NCI-H1694 treated with DMSO at 0.1 percent for 48 hours (cell line): ENCODE measurements around the gene CRK.
"Not testable (repeated sequence)": the region's sequence is repeated elsewhere in the genome, so short reads cannot be mapped to it uniquely, and the experiment has no call there.

Experiments used
- DNase-seq: peaks from one replicate; lab custom pipeline; 2025; lab: John Stamatoyannopoulos, UW

CRK gene

DNA sequence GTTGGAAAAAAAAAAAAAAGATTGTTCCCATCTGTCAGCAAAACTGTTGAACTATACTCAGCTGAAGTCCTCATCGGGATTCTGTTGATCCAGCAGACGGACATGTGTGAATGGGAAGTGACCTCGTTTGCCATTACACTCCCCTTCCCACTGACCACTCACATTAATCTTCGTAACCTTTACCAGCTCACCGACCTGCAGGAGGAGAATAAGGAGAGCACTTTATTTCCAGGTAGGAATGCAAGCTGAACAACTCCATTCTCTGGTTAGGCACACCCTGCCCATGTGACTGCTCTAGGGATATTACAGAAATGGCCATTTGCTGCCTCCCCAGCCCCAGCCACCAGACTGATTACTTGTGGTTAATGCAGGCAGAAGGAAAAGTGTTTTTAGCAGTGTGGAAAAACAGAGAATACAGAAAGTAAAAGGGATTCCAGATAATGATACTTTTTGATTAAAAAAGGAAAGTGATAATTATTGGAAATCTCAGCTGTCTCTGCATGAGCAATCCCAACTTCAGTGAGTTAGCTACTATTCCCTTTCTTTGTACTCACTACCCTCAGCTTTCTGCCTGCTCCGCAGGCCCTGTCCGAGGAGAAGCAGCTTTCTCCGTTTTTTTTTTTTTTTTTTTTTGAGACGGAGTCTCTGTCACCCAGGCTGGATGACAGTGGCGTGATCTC, 32.4 kb downstream of the CRK start:
- DNase-seq, result peak; percentile 41

DNA sequence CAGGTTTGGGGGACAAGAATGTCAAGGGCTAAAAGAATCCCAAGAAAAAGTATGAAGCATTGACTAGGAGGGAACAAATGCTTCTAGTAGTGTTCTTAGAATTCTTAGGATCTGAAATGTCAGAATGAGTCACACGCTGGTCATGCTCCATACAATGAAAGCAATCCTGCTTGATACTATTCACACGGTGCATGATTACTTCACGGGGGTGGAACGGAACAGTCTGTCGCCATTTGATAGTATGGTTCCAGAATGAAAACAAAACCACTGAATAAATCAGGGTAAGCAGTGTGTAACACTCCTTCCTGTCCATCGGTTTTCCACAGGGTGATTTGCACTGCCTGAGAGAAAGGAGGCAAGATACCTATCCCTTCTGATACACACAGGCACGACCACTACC, 33.1 kb downstream of the CRK start:
- no peak for DNase-seq

DNA sequence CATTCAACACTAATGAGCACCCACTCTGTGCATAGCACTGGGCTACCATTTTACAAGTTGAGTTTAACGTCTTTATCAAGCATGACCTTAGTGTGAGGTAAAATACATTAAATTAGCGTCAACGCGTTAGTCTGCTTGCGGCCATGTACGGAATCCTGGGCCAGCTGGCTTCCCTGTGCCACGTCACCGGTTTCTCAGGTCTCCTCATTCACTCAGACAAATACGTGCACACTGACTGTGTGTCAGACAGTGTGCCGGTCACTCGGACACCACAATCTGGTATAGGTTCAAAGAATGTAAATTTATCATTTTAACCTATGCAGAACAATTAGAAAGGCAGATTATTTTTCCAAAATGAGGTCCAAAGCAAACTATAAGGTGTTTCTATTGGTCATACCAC, 34.6 kb downstream of the CRK start:
- DNase-seq, result no peak

DNA sequence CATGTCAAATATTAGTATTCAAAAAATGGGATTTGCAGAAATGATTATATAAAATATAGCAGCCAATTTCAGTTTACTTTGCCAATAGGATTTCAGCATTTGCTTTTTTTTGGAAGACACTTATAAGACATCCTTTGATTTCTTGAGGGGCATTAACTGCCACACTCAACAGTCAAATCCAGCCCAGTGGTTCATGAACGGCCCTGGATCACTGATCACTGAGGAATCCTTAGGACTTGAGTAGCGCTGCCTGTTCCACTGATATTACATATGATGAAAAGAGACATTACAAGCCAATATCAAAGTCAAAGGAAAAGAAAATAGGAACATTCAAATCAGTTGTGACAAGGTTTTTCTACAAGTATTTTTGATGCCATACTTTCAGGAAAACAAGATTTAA, 35.1 kb downstream of the CRK start:
- no peak for DNase-seq

DNA sequence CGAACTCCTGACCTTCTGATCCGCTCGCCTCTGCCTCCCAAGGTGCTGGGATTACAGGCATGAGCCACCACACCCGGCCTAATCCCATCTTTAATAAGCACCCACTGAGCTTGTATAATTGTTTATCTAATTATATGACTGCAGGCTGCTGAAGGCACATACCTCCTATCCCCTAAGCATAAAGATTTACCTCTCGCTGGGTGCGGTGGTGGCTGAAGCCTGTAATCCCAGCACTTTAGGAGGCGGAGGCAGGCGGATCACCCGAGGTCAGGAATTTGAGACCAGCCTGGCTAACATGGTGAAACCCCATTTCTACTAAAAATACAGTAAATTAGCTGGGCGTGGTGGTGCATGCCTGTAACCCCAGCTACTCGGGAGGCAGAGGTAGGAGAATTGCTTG, 35.9 kb downstream of the CRK start:
- DNase-seq, result no peak

DNA sequence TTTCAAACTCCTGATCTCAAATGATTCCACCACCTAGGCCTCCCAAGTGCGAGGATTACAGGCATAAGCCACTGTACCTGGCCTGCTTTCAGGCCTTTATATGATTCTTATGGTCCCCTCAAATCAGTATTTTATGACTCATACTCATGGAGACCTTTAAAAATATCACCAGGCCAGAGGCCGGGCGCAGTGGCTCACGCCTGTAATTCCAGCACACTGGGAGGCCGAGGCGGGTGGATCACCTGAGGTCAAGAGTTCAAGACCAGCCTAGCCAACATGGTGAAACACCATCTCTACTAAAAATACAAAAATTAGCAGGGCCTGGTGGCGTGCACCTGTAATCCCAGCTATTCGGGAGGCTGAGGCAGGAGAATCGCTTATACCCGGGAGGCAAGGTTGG, 37.6 kb downstream of the CRK start:
- not testable (repeated sequence) for DNase-seq

DNA sequence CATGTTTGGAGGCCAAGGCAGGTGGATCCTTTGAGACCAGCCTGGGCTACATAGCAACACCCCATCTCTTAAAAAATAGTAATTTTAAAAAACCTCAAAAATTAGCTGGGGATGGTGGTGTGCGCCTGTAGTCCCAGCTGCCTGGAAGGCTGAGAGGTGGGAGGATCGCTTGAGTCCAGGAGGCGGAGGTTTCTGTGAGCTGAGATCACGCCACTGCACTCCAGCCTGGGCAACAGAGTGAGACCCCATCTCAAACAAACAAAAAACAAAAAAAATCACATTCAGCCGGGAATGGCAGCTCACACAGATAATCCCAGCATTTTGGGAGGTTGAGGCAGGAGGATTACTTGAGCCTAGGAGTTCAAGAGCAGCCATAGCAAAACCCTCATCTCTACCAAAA, 39.6 kb downstream of the CRK start:
- DNase-seq, result no peak

DNA sequence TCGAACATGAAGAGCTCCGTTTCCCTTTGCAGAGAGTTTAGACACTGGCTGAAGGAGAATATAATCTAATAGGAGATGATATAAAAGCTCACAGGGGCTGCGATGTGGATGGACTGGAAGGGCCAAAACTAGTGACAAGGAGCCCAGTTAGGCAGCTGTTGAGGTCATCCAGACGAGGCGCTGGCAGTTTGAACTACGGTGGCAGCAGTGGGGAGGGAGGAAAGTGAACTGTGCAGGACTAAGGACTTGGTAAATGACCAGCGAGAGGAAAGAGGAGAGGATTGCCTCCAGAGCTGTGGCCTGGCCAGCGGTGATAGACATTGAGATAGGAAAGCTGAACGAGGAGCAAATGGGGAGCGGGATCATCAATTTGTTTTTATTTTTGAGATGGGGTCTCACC, 41.4 kb downstream of the CRK start:
- no peak for DNase-seq

DNA sequence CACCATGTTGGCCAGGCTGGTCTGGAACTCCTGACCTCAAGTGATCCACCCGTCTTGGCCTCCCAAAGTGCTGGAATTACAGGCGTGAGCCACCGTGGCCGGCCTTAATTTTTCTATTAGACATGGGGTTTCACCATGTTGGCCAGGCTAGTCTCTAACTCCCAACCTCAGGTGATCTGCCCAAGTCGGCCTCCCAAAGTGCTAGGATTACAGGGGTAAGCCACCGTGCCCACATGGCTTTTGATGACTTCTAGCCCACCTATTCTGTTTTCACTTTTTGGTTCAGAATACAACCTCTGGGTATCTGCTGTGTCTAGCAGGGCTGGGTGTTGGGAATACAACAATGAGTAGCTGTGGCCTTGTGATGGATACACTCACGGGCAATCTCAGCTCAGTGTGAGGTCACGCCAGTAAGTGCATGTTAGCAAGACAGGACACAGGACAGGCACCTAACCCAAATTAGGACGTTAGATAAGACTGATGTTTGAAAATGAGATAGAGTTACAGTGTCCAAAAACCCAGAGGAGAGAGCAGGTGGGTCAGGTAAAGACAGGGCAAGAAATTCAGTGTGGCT, 41.9 kb downstream of the CRK start:
- DNase-seq, result no peak

DNA sequence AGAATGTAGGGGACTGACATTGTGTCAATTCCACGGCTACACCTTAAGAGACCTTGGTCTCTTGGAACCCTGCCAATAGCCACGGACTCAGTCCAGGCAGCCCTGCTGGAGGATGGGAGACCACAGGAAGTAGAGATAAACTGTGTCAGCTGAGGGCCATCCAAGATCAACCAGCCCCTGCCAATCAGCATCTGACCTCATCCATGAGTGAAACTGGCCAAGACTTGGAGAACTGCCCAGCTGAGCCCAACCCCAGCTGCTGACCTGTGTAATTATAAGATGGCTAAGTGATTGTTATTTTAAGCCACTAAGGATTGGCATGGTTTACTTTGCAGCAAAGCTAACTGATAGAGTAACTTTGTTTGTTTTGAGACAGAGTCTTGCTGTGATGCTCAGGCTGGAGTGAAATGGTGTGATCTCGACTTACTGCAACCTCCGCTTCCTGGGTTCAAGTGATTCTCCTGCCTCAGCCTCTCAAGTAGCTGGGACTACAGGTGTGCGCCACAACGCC, 42.7 kb downstream of the CRK start:
- no peak for DNase-seq

DNA sequence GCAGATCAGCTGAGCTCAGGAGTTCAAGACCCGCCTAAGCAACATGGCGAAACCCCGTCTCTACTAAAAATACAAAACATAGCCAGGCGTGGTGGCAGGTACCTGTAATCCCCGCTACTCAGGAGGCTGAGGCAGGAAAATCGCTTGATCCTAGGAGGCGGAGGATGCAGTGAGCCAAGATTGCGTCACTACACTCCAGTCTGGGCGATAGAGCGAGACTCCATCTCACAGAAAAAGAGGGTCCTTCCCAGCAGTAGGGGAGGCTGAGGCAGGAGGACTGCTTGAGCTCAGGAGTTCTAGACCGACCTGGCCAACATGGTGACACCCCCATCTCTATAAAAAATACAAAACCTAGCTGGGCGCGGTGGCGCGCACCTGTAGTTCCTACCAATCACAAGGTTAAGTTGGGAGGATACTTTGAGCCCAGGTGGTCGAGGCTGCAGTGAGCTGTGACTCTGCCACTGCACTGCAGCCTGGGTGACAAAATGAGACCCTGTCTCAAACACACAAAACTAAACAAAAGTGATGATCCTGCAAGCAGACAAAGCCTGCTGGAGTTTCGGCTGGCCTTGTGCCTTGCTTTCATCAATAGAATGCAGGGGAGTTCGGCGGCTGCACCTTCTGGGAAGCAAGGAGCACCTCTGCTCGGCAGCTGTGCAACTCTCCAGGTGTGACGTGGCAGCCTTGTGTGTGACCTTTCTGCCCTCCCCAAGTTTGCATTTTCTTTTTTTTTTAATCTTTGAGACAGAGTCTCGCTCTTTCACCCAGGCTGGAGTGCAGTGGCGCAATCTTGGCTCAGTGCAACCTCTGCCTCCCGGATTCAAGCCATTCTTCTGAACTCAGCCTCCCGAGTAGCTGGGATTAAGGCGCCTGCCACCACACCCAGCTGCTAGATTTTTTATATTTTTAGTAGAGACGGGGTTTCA, 43.6 kb downstream of the CRK start:
- no peak for DNase-seq

DNA sequence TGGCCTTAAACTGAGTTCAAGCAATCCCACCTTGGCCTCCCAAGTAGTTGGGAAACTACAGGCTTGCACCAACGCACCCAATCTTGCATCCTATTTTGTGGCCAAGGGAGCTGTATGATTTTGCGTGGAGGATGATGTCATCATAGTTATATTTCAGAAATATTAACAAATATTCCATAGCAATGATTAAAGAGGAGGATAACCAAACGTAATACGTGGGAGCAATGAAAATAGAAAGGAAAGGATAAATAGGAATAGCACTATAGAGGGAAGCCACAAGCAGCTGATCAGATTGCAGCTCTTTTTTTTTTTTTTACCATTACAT, 53.8 kb downstream of the CRK start:
- no peak for DNase-seq

DNA sequence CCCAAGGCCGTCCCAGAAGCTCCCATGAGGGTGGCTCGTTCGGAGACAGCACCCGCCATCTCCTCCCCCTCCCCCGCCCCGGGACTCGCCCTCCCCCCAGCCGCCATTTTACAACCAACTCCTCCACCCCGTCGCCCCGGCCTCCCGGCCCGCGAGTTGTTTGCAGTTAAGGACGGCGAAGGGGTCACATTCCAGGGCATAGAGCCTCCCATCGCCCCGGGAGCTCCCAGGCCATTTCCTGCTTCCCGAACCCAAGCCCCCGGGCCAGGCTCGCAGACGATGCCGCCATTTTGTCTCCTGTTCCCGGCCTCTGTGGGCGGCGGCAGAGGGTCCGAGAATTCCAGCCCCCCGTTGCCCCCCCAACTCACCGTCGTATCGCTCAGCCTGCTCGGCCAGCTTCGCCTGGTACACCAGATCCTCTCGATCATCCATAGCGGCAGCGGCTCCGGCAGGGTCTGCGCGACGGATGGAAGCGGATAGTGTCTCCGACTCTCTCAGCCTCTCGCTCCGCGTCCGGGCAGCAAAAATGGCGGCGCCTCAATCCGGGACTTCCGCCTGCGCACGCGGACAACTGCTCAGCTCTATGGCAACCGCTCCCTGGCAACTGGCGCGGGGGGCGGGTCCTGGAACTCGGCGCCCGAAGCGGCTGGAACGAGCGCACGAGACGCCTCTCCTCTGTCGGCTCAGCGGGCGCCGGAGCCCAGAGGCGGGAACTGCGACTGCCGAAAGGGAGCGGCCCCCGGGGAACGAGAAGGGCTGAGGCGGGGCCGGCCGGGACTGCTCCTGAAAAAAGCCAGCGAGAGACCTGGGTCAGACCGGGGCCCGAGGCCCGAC, 56.1 kb downstream of the CRK start, which contains the start of gene YWHAE:
YWHAE (minus strand) TSS at position 544 of the 834 bp plus-strand sequence; CDS start at position 432, 112 bp downstream.
- DNase-seq, result peak; percentile 94

DNA sequence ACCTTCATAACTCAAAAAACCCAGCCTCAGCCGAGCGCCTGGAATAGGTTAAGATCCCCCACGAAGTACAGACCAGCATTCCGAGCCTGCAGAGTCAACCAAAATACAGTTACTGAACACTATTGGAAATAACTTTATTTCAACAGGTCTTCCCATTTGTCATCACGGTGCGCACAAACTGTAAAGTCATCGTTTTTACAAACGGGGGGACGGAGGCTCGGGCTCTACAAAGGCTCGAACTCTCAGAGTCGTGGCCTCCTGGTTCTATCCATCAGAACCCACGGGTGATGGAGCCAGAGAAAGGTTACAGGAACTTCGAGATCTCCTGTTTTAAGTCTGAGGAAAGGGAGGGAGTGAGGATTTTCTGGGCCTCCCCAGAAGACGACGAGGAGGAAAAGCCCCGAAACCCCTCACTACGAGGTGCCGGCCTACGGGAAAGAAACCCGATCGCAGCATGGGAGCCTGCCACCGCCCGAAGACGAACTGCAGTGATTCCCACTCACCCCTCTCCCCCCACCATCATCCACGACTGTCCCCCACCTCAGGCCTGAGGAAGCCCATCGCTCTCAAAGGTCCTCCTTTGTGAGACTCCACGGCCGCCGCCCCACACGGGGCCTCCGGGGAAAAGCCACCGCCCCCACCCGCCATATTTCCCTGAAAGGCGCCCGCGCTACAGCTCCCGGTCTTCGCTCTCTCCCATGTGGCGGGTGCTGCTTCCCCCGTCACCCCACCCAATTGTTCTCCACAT, 56.9 kb downstream of the CRK start:
- no peak for DNase-seq

DNA sequence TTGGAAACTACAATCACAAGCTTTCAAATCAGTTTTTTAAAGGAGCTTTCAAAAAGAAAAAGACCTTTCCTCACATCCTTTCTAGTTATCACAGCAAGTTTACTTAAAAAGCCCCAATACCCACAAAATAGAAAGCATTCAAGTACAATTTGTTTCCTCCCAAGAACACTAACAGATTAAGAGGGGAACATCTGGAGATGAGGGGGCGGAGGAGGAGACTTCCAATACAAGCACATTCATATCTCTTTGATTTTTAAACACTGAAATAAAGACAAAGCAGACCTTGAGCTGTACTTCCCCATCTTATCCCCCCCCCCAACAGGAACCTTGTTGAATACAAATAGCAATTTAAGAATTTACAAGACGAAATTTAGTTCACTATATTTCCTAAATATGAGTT, 58.0 kb downstream of the CRK start:
- no peak for DNase-seq

DNA sequence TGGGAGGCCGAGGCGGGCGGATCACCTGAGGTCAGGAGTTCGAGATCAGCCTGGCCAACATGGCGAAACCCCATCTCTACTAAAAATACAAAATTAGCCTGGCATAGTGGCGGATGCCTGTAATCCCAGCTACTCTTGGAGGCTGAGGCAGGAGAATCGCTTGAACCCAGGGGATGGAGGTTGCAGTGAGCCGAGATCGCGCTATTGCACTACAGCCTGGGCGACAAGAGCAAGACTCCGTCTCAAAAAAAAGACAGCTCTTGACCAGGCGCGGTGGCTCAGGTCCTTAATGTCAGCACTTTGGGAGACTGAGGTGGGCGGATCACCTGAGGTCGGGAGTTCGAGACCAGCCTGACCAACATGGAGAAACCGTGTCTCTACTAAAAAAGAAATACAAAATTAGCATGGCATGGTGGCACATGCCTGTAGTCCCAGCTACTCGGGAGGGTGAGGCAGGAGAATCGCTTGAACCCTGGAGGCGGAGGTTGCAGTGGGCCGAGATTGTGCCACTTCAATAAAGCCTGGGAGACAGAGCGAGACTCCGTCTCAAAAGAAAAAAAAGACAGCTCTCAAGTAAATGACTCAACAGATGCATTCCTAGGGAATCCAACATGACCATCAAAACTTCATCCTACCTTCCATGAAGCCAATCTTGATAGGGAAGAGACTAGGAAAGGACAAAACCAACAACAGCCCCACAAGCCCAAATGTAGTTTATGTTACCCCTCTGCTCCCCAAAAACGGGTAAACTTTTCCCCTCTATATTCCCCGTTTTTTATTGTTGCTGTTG, 60.0 kb downstream of the CRK start:
- DNase-seq, result not testable (repeated sequence)

DNA sequence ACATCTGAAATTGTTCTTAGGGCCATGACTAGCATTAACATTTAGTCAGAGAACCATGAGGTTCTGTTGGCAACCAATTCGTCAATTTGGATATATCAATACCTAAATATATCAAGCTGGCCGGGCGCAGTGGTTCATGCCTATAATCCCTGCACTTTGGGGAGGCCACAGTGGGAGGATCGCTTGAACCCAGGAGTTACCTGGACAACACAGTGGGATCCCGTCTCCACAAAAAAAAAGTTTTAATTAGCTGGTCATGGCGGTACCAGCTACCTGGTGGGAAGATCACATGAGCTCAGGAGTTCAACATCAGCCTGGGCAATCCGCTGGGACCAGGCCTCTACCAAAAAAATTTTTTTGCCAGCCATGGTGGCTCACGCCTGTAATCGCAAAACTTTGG, 64.5 kb downstream of the CRK start:
- DNase-seq, result no peak

DNA sequence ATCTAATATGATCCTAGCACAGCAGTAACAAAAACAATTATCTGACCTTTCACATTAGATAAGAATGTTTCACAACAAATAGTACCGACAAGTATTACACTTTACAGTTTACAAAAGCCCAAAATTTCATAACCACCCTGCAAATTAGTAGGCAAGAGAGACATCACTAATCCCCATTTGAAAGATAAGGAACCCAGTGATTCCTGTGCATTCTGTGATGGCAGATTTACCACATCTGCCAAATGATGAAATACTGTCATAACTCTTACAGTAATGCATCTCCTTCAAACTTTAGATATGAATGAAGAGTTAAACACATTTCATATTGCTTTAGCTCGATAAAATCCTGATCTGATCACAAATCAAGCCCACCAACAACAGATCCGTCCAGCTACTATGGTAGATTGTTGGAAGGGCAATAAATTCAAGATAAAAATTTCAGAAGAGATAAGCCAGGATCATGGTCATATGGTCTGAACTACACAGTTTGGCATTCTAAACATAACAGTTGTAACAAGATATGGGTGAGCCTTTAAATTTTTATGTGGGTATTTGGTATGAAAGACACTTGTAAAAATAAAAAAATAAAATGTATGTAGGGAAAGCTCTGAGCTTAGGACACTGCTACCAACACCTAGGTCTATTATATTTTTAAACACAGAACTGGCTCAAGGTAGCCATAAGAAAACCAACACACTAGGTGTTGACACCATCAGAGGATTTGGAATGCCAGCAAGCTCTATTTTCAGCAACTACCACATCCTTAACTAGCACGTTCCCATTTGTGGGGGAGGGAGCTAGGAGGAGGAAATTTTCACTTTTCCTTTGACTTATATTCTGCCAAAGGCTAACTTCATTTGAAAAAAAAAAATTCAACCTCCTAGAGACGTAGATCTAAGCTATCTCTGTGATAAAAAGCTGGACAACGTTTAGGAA, 65.3 kb downstream of the CRK start:
- DNase-seq, result no peak

DNA sequence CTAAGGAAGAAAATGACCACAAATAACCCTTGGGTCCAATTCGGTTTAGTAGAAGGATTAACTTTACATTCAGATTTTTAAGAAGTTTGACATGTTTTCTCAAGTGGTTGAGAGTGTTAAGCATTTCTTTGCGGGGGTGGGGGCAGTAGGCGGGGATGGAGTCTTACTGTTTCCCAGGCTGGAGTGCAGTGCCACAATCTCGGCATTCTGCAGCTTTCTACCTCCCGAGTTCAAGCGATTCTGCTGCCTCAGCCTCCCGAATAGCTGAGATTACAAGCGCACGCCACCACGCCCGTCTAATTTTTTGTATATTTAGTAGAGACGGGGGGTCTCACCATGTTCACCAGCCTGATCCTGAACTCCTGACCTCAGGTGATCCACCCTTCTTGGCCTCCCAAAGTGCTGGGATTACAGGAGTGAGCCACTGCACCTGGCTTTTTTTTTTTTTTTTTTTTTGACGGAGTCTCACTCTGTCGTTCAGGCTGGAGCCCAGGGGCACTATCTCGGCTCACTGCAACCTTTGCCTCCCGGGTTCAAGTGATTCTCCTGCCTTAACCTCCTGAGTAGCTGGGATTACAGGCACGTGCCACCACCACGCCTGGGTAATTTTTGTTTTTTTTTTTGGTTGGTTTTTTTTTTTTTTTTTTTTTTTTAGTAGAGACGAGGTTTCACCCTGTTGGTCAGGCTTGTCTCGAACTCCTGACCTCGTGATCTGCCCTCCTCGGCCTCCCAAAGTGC, 68.4 kb downstream of the CRK start:
- not testable (repeated sequence) for DNase-seq
